ENCODE results near the gene UROC1.

The UROC1 gene

GRCh38 chr3:126516152-126516935 is 1.2 kb downstream of the UROC1 start:
- DNase-seq (ENCODE audit: low spot score), result no peak

- no peak for DNase-seq (ENCODE audit: low spot score)
Observed at GRCh38 chr3:126515066-126515706, 2.4 kb downstream of the UROC1 start.

- no peak for DNase-seq (ENCODE audit: low spot score)
Observed at GRCh38 chr3:126514161-126514560, 3.4 kb downstream of the UROC1 start.

- no peak for DNase-seq (ENCODE audit: low spot score)
Observed at GRCh38 chr3:126512916-126513650, 4.5 kb downstream of the UROC1 start.

GRCh38 chr3:126512026-126512425 is 5.5 kb downstream of the UROC1 start:
- no peak for DNase-seq (ENCODE audit: low spot score)

GRCh38 chr3:126511291-126511690 is 6.3 kb downstream of the UROC1 start:
- no peak for DNase-seq (ENCODE audit: low spot score)

GRCh38 chr3:126510308-126510910 is 7.2 kb downstream of the UROC1 start:
- DNase-seq (ENCODE audit: low spot score), result no peak

GRCh38 chr3:126509597-126510307 is 7.8 kb downstream of the UROC1 start:
- DNase-seq (ENCODE audit: low spot score), result no peak

GRCh38 chr3:126508564-126508964 is 9.0 kb downstream of the UROC1 start:
- DNase-seq (ENCODE audit: low spot score), result no peak

GRCh38 chr3:126507886-126508285 is 9.7 kb downstream of the UROC1 start:
- no peak for DNase-seq (ENCODE audit: low spot score)

- no peak for DNase-seq (ENCODE audit: low spot score)
Observed at GRCh38 chr3:126503701-126504100, 13.9 kb downstream of the UROC1 start.

GRCh38 chr3:126502656-126503055 is 14.9 kb downstream of the UROC1 start:
- no peak for DNase-seq (ENCODE audit: low spot score)

- DNase-seq (ENCODE audit: low spot score), result no peak
Observed at GRCh38 chr3:126501736-126502135, 15.8 kb downstream of the UROC1 start.

- peak; percentile 58 for DNase-seq (ENCODE audit: low spot score)
Observed at GRCh38 chr3:126501054-126501453, 16.5 kb downstream of the UROC1 start.

- DNase-seq (ENCODE audit: low spot score), result no peak
Observed at GRCh38 chr3:126500016-126500415, 17.6 kb downstream of the UROC1 start.

GRCh38 chr3:126499401-126499800 is 18.2 kb downstream of the UROC1 start:
- DNase-seq (ENCODE audit: low spot score), result no peak

- DNase-seq (ENCODE audit: low spot score), result peak; percentile 58
Observed at GRCh38 chr3:126498929-126499328, 18.6 kb downstream of the UROC1 start.

GRCh38 chr3:126498461-126498860 is 19.1 kb downstream of the UROC1 start:
- no peak for DNase-seq (ENCODE audit: low spot score)

GRCh38 chr3:126497956-126498355 is 19.6 kb downstream of the UROC1 start:
- no peak for DNase-seq (ENCODE audit: low spot score)

GRCh38 chr3:126496894-126497850 is 20.4 kb downstream of the UROC1 start:
- DNase-seq (ENCODE audit: low spot score), result no peak

GRCh38 chr3:126495786-126496185 is 21.8 kb downstream of the UROC1 start:
- DNase-seq (ENCODE audit: low spot score), result no peak
